H54 (cell line): ENCODE results near the gene PTCD1.

ENCODE experiments used
- DNase-seq: peaks from one replicate; pipeline ENCODE4 v3.0.0; 2011; ENCODE audit warnings: low spot score, mixed read lengths; ENCODE audit not compliant: insufficient read length
- FAIRE-seq: peaks from 3 replicates; lab custom pipeline; 2011; peaks lifted over from hg19 to GRCh38; lab: Jason Lieb, UNC
- POLR2A ChIP-seq: IDR thresholded peaks from 2 replicates; pipeline ENCODE4 v1.6.1; 2011; ENCODE audit warnings: low read depth, mild to moderate bottlenecking, low read length

Gene PTCD1

DNA sequence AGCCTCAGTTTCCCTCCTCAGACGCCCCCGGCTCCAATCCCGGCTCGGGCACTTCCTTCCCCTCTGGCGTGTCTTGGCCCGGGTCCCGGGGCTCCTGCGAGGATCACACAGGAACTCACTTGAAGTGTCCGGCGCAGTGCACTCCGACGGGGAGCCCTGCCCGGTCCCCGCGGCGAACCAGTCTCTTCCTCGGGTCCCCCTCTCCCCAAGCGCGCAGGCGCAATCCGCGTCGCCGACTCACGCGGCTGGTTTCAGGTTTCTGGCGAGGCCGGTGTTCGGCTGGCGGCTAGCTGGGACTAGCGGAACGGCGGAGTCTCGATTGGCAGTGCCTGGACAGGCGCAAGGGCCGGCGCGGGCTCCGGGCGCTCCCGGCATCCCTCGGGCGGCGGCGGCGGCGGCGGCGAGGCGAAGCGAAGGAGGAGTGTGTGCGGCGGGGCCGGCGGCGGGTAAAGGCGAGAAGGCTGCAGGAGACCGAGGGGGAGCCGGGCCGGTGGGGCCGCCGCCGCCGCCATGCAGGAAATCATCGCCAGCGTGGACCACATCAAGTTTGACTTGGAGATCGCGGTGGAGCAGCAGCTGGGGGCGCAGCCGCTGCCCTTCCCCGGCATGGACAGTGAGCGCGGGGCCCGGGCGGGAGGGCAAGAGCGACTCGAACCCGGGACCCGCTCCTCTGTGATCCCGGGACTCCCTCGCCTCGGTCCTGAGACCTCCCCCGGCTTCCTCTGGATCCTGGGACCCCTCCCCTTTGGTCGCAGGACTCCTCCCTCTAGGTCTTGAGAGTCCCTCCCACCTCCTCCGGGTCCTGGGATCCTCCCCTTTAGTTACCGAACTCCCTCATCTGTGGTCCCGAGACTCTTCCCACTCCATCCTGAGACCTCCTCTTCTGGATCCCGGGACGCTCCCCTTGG is at the start of gene PTCD1, which contains the start of gene CPSF4:
Gene PTCD1 (minus strand): TSS at position 226 of the 908 bp plus-strand sequence. CDS start 3,556 bp downstream, outside the sequence.
Gene CPSF4 (plus strand): TSS at position 371 of the 908 bp plus-strand sequence. CDS start 140 bp downstream, at position 511.
- DNase-seq, result peak; percentile 98
- peak; percentile 80 for TF ChIP-seq POLR2A
- FAIRE-seq, result no peak

GRCh38 chr7:99485094-99485493 is 46.5 kb upstream of the PTCD1 start:
- DNase-seq (no peak), FAIRE-seq (no peak)
- TF ChIP-seq POLR2A, result no peak

DNA sequence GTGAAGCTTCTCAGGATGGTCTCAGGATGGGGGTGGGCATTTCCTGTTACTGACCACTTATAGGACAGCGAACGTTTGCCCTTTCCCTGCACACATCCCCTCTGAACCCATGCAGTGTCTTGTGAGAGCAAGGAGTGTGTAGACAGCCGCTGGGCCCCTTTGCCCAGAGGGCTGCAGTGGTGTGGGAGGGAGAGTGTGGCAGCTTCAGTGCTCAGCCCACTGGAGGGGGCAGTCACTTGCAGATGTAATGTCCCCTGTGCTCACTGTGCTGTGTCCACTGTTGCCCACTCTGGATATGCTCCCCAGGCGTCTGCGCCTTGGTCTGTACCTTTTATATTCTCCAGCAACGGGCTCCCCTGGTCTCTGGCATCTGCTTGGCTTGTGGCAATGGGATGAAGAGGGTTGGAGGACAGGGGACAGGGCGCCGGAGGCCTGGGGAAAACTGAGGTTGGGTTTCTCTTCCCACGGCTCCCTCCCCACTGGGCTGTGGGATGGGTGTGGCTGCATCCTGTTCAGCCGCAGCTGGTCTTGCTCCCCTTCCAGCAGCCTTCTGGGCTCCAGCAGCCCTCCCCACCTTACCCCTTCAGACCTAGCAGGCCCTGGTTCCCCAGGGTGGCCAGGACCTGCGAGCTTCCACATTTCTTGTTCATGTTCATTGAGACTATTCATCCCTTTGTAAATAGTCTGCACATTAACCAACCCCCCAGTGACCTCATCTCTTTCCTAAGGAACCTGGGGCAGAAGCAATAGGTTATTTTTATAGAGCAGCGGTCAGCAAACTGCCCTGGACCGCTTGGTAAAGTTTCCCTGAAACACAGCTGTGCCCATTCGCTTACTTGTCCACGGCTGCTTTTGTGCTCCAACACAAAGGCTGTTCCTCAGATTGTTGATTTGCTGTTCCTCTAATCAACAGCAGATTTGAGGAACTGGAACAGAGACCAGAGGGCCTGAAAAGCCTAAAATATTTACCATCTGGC is 40.2 kb upstream of the PTCD1 start:
- no peak for FAIRE-seq
- TF ChIP-seq POLR2A, result no peak
- no peak for DNase-seq

- DNase-seq (no peak), FAIRE-seq (no peak)
- no peak for TF ChIP-seq POLR2A
Measured at GRCh38 chr7:99476107-99476506, 37.5 kb upstream of the PTCD1 start.

GRCh38 chr7:99473315-99473596 is 34.7 kb upstream of the PTCD1 start:
- FAIRE-seq, result no peak
- no peak for TF ChIP-seq POLR2A
- DNase-seq, result peak; percentile 46

DNA sequence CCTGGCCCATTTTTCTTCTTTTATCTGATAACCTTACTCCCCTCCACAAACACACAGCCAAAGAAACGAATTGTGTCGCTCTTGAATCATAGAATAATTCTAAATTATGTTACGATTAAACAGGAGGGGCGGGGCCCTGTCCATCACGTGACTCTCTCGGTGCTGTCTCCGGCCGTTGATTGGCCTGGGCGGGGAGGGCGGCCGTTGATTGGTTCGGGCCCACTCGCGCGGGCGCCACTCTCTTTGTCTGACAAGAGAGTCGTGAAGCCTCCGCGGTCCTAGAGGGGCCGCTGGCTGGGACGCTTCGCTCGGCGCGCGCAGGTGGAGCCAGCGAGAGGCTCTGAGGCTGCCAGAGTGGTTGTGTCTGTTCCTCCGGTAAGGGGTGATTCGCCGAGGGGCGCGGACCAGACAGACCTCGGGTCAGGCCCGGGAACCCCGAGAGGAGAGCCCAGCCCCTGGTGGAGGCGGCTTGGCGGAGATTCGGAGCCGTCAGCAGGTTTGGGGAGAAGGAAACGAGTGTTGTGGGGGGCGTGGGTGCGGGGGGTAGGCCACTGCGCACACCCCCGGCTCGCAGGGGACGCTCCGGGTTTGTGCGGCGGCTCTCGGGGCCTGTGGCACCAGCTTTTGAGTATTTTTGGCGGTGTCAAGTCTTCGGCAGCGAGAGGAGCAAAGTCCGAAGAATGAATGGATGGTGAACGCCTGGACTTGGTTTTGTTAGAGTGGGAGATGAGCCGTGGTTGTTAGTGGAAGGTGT is 34.1 kb upstream of the PTCD1 start, which contains the start of gene ZNF789:
Gene ZNF789 (plus strand): TSS at position 330 of the 754 bp plus-strand sequence. CDS start 3,567 bp downstream, outside the sequence.
- FAIRE-seq, result no peak
- TF ChIP-seq POLR2A, result peak; percentile 85
- DNase-seq, result peak; percentile 96

- no peak for TF ChIP-seq POLR2A
- no peak for FAIRE-seq
- no peak for DNase-seq
Measured at GRCh38 chr7:99469381-99470065, 30.9 kb upstream of the PTCD1 start.

DNA sequence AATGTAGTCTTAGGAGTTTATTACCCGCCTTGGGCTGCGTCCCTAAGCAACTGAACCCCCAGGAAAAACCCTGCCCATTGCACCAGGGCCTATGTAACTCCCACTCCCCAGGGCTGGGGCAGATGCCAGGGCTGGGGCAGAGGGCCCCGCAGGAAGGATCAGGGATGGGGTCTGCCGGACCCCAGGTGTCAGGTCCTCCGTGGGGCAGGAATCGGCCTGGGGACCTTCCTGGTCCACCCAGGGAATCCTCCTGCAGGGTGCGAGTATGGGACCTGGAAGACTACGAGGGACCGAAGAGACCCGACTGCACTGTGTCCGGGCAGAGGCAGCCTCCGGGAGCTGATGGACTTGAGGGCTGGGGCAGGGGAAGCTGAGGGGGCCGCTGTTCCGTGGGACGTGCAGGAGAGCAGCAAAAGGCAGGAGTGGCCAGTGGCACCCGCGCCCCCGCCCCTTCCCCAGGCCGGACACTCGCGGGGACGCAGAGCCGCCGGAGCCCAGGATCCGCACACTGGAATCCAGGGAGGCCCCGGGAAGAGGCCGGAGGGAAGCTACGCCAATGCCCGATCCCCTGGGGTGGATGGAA is 29.8 kb upstream of the PTCD1 start:
- FAIRE-seq (no peak), DNase-seq (no peak)
- no peak for TF ChIP-seq POLR2A

GRCh38 chr7:99465421-99465768 is 26.8 kb upstream of the PTCD1 start:
- DNase-seq (no peak), FAIRE-seq (no peak)
- no peak for TF ChIP-seq POLR2A

- no peak for FAIRE-seq
- TF ChIP-seq POLR2A, result no peak
Measured at GRCh38 chr7:99461221-99461620, 22.6 kb upstream of the PTCD1 start.

GRCh38 chr7:99460651-99461050 is 22.1 kb upstream of the PTCD1 start:
- no peak for FAIRE-seq
- no peak for TF ChIP-seq POLR2A
- no peak for DNase-seq

More at GRCh38 chr7:99461221-99461620, 22.6 kb upstream of the PTCD1 start:
- DNase-seq, result no peak

GRCh38 chr7:99459087-99459486 is 20.5 kb upstream of the PTCD1 start:
- no peak for FAIRE-seq
- TF ChIP-seq POLR2A, result no peak
- no peak for DNase-seq
